ENCODE data around the gene HDAC9. TPM values are rescaled to one million over a fixed set of nuclear protein-coding genes. Genes with fewer than 3 reads are reported as not detected.

Gene HDAC9
- total RNA-seq, 6 donors from 2014 or later, result 8.4 to 23.1 (median 10.4) TPM

DNA sequence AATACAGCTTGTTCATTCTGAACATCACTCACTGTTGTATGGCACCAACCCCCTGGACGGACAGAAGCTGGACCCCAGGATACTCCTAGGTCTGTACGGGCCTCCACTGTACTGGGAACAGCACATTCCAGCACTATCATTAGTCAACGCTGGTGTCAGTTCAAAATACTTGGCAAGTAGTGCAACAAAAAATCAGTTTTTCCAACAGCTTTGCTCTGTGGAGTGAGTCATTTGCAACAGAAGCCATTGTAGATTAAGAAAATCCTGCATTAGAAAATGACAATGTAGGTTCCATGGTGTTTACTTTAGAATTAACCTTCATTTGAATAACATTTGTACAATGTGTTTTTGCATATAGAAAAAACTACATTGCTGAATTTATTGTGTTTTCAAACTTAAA lies 266.6 kb downstream of the HDAC9 start:
- H3K4me3 ChIP-seq, result no peak overlapping the region
- H3K27me3 ChIP-seq, result no peaks in the 10 kb centered on the region
- TF ChIP-seq POLR2AphosphoS5 (IDR thresholded peaks at IDR 0.05) (no peak), POLR2A (IDR thresholded peaks at IDR 0.05) (no peak), EP300 (IDR thresholded peaks at IDR 0.05) (no peak)
- TF ChIP-seq, protein P1, sequence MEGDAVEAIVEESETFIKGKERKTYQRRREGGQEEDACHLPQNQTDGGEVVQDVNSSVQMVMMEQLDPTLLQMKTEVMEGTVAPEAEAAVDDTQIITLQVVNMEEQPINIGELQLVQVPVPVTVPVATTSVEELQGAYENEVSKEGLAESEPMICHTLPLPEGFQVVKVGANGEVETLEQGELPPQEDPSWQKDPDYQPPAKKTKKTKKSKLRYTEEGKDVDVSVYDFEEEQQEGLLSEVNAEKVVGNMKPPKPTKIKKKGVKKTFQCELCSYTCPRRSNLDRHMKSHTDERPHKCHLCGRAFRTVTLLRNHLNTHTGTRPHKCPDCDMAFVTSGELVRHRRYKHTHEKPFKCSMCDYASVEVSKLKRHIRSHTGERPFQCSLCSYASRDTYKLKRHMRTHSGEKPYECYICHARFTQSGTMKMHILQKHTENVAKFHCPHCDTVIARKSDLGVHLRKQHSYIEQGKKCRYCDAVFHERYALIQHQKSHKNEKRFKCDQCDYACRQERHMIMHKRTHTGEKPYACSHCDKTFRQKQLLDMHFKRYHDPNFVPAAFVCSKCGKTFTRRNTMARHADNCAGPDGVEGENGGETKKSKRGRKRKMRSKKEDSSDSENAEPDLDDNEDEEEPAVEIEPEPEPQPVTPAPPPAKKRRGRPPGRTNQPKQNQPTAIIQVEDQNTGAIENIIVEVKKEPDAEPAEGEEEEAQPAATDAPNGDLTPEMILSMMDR (IDR thresholded peaks at IDR 0.05), result no peak
- no peaks in the 10 kb centered on the region for H3K9me3 ChIP-seq
- no peaks in the 10 kb centered on the region for H3K4me1 ChIP-seq
- no peaks in the 10 kb centered on the region for H3K36me3 ChIP-seq
- H3K27ac ChIP-seq, result no peak overlapping the region
- WGBS, 2 donors, result 51 to 71% methylated on average over 3 of the region's 3 CpGs
- peak in 1 of 2 donors; percentile 63 for ATAC-seq (ENCODE audit: low FRiP score in 2 of 2)
- no peak for DNase-seq

DNA sequence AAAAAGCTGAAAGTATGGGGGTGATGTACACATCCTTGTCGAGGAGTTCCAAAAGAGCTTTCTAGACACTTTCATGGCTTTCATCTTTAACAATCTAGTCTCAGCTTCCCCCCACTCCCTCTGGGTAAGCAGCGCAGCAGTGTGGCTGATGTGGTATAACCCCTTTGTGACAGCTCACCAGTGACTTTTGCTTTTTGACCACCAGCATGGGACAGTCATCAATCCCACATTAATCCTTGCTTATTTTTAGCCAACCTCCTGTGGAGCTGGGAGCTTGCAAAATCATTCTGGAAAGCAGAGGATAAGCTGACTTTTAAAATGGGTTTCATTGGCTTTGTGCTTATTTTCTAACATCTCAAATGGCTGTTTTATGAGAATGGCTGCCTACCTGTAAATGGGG lies 272.7 kb downstream of the HDAC9 start:
- no peaks in the 10 kb centered on the region for H3K36me3 ChIP-seq
- TF ChIP-seq POLR2AphosphoS5 (IDR thresholded peaks at IDR 0.05) (no peak), EP300 (IDR thresholded peaks at IDR 0.05) (no peak), POLR2A (IDR thresholded peaks at IDR 0.05) (no peak)
- TF ChIP-seq, protein P1 (IDR thresholded peaks at IDR 0.05), result no peak
- no peaks in the 10 kb centered on the region for H3K9me3 ChIP-seq
- H3K4me3 ChIP-seq, result no peak overlapping the region
- ATAC-seq (ENCODE audit: low FRiP score in 2 of 2) (no peak), DNase-seq (no peak)
- no peak overlapping the region for H3K27ac ChIP-seq
- H3K27me3 ChIP-seq, result no peaks in the 10 kb centered on the region
- WGBS, 2 donors, result 67 to 74% methylated on average over 2 of the region's 2 CpGs
- no peaks in the 10 kb centered on the region for H3K4me1 ChIP-seq

DNA sequence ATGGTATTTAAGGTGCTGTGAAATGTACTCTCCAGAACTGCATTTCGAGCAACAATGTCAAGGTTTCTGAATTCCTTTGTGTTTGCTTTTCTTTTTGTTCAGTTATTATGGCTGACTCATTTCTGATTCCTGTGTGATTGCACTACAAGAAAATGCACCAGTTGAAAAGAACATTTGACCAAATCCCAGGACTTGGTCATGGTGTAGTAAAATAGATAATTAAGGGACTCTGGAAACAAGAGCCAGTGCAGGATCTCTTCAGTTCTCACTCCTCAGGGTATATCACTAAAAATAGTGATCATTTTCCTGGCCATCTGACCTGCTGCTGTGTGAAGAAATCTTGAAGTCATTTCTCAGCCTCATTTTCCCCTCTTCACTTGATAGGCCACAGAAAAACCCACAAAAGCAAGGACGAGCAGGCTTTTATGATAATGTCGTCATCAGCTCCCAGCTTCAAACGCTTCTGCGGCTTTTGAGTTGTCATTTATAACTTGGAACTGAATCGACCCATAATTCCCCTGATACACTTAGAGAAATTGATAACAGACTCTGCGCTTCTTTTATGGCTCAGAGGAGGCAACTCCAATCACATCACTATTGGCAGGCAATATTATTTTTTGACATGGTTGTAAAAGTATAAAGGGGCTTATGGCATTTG lies 274.7 kb downstream of the HDAC9 start:
- Histone ChIP-seq H3K9me3 (no peaks in the 10 kb centered on the region), H3K36me3 (no peaks in the 10 kb centered on the region), H3K4me3 (no peak overlapping the region), H3K4me1 (no peaks in the 10 kb centered on the region), H3K27ac (no peak overlapping the region), H3K27me3 (no peaks in the 10 kb centered on the region)
- TF ChIP-seq POLR2AphosphoS5 (IDR thresholded peaks at IDR 0.05), result no peak
- TF ChIP-seq, protein P1 (IDR thresholded peaks at IDR 0.05), result no peak
- no peak for TF ChIP-seq EP300 (IDR thresholded peaks at IDR 0.05)
- TF ChIP-seq POLR2A (IDR thresholded peaks at IDR 0.05), result no peak
- ATAC-seq (ENCODE audit: low FRiP score in 2 of 2) (peak in 1 of 2 donors; percentile 48), DNase-seq (no peak)
- WGBS, 2 donors, result 75 to 82% methylated on average over 7 of the region's 7 CpGs

DNA sequence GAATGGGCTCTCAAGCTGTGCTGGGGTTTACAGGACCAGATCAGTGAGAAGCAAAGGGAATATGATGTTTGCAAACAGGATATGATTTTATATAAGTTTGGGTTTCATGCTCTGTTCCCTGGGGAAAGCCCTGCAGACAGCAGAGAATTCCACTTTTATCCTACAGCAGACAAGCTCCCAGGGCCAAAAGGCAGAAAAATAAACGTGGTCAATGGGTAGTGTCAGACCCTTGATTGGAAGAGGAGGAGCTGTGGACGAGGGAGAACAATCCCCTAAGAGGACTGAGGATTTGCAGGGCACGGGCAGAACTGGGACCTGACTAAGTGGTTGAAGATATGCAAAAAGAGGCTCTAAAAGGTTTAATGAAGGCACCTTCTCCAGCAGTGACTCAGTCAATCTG lies 275.3 kb downstream of the HDAC9 start:
- TF ChIP-seq EP300 (IDR thresholded peaks at IDR 0.05) (no peak), POLR2A (IDR thresholded peaks at IDR 0.05) (no peak), POLR2AphosphoS5 (IDR thresholded peaks at IDR 0.05) (no peak)
- TF ChIP-seq, protein P1 (IDR thresholded peaks at IDR 0.05), result no peak
- Histone ChIP-seq H3K4me3 (no peak overlapping the region), H3K36me3 (no peaks in the 10 kb centered on the region), H3K9me3 (no peaks in the 10 kb centered on the region), H3K27me3 (no peaks in the 10 kb centered on the region), H3K4me1 (no peaks in the 10 kb centered on the region), H3K27ac (no peak overlapping the region)
- 36 to 53% methylated on average over 3 of the region's 3 CpGs for WGBS, 2 donors
- no peak for DNase-seq
- ATAC-seq (ENCODE audit: low FRiP score in 2 of 2), result no peak
